Effector CD8-positive, alpha-beta T cell (primary cell): ENCODE results near the gene GPC2.
A peak's percentile ranks its signal among the peaks of the same experiment; 100 is the strongest.
"Not testable (repeated sequence)": the region's sequence is repeated elsewhere in the genome, so short reads cannot be mapped to it uniquely, and the experiment has no call there.

Experiments used
- DNase-seq: peaks from one replicate; lab custom pipeline; 2025; lab: John Stamatoyannopoulos, UW

The GPC2 gene

DNA sequence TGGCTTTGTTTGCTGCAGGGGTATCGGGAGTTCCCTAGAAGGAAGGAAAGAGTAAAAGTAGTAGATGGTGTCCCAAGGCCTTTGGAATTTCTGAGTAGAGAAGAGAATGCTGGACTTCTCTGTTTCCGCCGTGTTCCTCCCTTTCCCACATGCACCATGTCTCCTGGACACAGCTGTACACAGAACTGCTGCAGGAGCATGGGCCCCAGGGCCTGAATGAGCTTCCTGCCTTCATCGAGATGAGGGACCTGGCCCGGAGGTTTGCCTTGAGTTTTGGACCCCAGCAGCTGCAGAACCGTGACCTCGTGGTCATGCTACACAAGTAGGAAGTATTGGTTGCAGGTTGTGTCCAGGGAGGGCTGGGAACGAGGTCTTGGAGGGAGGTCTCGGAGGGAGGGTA lies 27.3 kb upstream of the GPC2 start:
- no peak for DNase-seq

GRCh38 chr7:100200693-100201092 lies 23.5 kb upstream of the GPC2 start:
- no peak for DNase-seq

DNA sequence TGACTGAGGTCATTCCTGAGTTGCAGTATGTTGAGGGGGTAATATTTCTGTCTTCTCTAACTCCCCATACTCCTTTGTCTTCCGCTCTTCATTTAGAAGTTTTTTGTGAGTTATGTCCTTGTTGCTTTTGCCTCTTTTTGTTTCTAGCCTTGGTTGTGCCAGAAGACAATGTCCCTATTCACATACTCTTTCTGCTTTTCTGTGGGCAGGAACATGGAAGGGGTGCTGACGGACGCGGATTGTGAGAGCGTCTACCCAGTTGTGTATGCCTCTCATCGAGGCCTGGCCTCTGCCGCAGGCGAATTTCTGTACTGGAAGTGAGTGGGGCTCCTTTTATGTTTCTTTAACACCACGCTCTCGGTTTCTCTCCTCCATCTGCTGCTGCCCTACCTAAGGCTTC lies 21.1 kb upstream of the GPC2 start:
- no peak for DNase-seq

- not testable (repeated sequence) for DNase-seq
Measured at GRCh38 chr7:100195901-100196322, 18.7 kb upstream of the GPC2 start.

DNA sequence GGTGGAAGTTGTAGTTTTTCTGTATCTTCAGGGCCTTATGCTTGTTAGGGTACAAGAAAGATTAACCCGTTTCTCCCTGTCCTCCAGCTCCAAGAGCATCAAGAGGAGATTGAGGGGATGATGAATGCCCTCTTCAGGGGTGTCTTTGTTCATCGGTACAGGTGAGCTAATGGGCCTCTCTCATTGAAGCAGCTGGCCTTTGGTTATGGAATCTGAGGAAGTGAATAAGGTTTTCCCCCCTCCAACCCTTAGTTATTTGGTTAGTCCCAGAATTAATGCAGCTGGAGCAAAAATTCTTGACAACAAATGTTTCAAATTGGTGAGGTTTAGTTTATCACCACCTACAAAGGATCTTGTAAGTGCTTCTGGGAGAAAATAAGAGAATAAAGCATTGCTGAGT lies 18.0 kb upstream of the GPC2 start:
- DNase-seq, result no peak

DNA sequence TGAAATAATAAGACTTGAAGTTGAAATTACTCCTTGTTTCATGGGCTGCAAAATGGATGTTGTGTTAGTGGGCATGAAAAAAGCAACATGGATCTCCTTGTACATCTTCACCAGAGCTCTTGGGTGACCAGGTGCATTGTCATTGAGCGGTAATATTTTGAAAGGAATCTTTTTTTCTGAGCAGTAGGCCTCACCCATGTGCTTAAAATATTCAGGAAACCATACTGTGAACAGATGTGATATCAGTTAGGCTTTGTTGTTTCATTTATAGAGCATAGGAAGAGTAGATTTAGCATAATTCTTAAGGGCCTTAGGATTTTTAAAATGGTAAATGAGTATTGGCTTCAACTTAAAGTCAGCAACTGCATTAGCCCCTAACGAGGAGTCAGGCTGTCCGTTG lies 15.8 kb upstream of the GPC2 start:
- no peak for DNase-seq

DNA sequence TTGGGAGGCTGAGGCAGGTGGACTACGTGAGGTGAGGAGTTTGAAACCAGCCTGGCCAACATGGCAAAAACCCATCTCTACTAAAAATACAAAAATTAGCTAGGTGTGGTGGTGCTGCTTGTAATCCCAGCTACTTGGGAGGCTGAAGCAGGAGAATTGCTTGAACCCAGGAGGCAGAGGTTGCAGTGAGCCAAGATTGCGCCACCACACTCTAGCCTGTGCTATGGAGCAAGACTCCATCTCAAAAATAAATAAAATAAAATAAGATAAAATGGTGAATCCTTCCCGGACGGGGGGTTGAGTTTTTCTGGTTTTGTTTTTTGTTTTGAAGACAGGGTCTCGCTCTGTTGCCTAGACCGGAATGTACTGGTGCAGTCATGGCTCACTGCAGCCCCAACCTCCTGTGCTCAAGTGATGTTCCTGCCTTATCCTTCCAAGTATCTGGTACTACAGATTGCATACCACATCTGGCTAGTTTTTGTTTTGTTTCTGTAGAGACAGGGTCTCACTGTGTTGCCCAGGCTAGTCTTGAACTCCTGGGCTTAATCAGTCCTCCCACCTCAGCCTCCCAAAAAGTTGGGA lies 15.2 kb upstream of the GPC2 start:
- DNase-seq, result not testable (repeated sequence)

- DNase-seq, result no peak
Measured at GRCh38 chr7:100191775-100192174, 14.6 kb upstream of the GPC2 start.

DNA sequence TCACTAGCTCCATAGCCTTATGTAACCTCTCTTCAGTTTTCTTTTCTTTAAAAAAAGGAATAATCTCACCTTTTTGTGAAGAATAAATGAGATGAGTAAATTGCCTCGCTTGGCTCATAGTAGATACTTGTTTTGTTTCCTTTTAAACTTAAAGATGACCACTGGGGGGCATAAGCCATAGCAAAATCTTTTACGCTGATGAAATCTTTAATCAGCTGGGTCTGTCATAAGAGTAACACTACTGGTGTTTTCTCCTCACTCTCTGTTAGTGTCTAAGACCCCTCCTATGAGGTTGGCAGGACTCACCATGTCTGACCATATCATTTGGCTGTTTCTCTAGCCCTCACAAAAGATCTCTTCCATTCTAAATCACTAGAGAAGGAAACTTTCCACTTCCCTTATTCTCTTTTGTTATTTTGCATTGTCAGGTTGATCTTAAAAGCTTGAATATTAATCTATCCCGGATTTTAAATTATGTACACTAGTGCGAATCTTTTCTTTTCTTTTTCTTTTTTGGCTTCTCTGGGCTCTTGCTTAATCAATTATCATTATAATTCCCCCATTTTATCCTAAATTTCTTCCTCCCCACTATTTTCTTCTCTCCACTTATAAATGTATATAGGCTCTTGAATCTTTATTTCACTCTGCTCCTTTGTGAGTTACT lies 13.0 kb upstream of the GPC2 start:
- DNase-seq, result no peak

- no peak for DNase-seq
Measured at GRCh38 chr7:100189061-100189460, 11.9 kb upstream of the GPC2 start.

GRCh38 chr7:100185726-100186125 lies 8.5 kb upstream of the GPC2 start:
- no peak for DNase-seq

DNA sequence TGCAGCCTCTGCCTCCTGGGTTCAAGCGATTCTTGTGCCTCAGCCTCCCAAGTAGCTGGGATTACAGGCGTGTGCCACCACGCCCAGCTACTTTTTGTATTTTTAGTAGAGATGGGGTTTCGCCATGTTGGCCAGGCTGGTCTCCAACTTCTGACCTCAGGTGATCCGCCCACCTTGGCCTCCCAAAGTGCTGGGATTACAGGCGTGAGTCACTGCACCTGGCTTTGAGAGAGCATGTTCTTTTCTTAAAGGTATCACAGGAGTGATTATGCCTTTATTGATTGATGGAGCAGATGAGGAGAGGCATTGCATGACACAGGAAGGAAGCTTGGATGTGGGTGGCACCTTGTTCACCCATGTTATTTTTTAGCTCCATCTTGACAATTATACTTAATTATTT lies 5.9 kb upstream of the GPC2 start:
- DNase-seq, result not testable (repeated sequence)

GRCh38 chr7:100182616-100183015 lies 5.4 kb upstream of the GPC2 start:
- not testable (repeated sequence) for DNase-seq

DNA sequence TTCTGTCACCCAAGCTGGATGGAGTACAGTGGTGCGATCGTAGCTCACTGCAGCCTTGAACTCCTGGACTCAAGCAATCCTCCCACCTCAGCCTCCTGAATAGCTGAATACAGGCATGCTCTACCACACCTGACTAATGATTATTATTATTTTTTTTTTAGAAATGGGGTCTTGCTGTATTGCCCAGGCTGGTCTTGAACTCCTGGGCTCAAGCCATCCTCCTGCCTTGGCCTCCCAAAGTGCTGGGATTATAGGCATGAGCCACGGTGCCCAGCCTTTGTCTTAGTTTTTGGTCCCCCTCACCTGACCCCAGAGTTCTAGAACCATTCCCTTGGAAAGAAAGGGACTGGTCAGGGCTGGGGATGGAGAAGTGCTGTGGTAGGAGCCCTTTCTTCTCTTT lies 2.9 kb upstream of the GPC2 start:
- DNase-seq, result not testable (repeated sequence)

DNA sequence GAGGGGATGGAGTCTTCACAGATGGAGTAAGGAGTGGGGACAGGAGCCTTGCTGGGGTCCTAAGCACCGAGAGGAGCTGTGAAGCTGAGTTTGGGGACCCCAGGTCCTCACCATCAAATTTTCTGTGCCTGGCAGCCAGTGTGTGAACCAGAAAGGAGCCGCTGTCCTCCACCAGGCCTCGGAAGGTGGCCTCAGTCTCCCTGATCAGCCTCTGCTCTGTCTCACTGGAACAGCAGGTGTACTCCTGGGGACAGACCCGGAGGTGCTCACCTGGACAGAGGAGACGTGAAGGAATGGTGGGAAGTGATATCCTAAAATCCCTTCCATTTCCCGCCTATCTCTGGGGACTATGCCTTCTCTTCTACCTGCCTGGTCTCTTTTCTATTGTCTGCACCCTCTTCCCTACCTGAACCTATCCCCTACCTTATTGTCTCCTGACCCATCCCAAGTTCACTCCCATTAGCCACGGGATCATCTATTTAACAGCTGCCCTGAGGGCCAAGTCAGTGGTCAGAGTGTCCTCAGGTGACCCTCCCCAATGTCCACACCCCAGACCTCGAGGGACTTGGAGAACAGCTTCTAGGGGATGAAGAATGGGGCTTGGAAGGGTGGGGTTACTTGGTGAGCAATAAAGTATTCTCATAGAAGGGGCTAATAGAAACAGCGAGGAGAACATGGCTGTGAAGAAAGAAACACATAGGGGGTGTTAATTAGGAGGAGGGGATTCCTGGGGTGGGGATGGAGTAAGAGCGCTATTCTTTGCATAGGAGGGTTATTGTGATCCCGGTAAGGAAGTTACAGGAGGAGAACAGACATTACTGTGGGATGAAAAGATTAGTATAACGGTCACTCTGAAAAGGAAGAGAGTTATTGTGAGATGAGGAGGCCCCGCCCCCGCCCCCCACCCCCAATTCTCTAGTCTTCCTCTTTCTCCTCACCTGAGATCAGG lies 811 bp downstream of the GPC2 start:
- no peak for DNase-seq

DNA sequence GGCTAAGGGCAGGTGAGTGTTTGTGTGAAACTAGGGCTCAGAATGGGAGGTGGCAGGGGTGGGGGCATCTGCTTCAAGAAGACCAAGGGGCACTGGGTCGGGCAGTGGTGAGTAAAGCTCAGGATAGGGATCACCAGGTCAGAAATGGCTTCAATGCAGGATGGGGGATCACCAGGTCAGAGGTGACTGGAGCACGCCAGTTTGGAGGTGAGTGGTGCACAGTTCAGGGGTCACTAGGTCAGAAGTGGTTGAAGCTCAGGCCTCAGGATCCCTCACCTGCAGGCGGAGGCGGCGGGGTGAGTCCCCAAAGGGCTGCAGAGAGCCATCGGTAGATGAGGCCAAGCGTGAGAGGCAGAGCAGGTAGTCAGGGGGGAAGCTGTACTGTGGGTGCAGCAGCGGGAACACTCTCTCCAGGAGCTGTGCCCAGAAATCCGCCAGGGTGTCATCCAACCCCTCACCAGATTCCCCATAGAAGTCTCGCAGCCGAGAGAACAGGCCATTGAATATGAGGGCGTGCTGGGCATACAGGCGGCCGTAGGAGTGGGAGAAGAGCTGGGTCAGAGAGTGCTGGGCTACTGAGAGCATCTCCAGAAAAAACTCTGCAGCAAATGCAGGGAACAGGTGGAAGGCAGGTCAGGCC lies 1.8 kb downstream of the GPC2 start:
- DNase-seq, result no peak

DNA sequence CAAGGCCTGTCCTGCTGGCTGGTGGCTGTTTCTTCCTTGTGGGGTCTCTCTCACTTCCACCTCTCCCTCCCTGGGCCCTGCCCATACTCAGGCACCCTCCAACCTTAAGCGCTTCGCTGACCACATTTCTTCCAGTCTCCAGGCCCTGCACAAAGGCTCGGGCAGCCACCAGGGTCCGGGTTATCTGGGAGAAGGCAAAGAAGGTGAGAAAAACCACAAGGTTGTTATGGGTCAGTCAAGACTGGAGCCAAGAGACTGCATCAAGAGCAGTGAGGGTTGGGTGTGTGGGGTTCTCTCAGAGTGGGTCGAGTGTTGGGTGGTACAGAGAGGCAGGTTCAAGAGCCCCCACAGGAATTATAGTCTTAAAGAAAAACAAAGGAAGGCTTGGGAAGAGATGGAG lies 2.6 kb downstream of the GPC2 start:
- no peak for DNase-seq

DNA sequence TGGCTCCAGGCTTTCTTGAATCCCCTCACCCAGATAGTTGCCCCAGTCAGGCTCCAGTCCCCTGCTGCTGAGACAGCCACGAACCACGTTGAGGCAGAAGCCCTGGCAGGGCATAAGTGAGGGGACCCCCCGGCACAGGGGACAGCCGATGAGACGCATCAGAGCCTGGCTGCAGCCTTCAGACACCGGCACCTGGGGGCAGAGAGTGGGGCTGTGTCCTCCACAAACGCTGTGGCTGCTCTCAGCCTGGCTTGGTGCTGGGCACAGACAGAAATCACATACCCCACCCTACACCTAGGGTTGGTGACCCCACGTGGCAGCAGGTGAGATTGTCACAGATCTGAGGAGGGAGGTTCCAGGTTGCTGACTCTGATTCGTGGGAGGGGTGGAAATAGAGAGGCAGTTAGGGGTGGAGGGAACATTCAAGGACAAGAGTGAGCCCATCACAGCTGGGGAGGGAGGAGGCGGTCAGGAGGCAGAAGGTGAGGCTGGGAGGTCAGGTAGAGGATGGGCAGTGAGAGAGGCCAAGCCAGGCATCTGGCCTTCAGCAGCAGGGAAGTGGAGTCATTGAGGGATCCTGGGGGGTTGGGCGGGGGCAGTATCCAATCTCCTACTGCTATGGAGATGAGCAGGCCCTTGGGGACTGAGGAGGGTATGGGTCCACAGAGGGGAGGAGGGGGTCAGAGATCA lies 3.2 kb downstream of the GPC2 start:
- no peak for DNase-seq

DNA sequence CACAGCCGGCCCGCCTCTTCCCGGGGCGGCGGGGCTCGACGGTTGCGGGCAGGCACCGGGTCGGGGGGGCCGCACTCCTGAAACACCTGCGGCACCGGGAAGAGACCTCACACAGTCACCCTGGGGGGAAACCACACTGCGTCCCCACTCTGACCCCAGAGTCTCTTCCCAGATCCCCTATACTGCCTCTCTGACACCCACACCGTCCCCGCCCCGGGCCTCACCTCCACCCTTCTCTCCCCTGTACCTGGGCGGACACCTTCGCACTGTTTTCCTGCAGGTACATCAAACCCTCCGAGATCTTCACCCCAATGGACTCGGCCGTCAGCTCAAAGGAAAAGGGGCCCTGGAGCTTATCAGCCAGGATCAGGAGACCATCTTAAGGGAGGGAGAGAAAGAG lies 5.3 kb downstream of the GPC2 start:
- DNase-seq, result no peak

DNA sequence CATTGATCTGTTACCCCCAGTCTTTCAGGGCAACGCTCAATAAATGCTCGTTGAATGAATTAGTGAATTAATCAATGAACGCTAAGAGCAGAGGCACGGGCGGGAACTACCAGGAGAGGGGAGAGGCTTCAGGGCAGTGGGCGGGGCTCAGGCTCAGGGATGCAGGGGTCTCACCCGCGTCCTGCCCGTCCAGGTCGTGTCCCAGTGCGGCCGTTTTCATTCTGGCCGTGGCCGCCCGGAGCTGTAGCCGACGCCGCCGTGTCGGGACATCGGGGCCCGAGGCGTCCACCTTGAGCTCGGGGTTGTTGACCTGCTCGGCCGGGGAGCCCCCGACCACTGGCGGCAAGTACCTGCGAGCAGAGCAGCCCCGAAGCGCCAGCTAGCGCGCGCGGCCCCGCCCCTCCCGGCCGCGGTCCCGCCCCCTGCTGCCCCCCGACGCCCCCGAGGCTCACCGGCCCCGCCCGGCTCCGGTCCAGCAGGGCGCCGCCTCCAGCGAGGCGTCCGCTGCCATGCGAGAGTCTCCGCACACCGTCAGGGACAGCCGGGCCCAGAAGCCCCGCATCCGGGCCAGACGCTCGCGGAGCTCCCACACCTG lies 6.0 kb downstream of the GPC2 start:
- DNase-seq, result peak; percentile 49
